Esophagus squamous epithelium (tissue), 4 donors: Measurements from ENCODE around the gene PCDHA4.

Source experiments
- POLR2A ChIP-seq, 4 donors: fragments of 450-650 bp; IDR thresholded peaks; one replicate each; pipeline ENCODE4 v1.6.1; 2017; ENCODE audit warnings: antibody characterized with exemption in 4 of 4, mild to moderate bottlenecking in 4 of 4, moderate library complexity in 3 of 4
- TF ChIP-seq, protein P1 (sequence below), 6 experiments: fragments of 450-650 bp in 4 of 6; fragments of 200-600 bp in 2 of 6; sonication (generic) in 2 of 6; IDR thresholded peaks; one replicate each; pipeline ENCODE4 v1.5.1; 2016 to 2019; ENCODE audit warnings: antibody characterized with exemption in 6 of 6, mild to moderate bottlenecking in 4 of 6, moderate library complexity in 4 of 6

DNA sequence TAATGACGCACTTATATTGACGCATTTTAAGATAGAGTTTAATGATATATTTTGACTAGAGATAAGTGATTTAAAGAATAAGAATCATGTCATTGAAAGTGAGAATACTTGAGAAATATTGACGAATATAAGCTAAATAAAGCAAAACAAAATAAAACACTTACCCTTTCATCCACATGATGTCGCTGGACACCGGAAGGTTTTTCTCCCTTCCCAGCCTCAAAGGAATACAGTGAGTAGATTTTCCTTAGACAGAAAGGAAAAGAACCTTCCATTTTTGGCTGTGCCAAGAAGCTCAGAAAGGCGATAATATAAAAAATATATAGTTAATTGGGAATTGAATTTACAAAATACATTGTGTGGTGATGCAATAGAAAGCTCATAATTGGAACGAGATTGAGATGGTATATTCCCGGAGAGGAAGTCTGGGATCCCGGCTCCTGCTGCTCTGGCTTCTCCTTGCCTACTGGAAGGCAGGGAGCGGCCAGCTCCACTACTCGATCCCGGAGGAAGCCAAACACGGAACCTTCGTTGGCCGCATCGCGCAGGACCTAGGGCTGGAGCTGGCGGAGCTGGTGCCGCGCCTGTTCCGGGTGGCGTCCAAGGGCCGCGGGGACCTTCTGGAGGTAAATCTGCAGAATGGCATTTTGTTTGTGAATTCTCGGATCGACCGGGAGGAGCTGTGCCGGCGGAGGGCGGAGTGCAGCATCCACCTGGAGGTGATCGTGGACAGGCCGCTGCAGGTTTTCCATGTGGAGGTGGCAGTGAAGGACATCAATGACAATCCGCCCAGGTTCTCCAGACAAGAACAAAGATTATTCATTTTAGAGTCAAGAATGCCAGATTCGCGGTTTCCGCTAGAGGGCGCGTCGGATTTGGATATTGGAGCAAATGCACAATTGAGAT is 14.8 kb downstream of the PCDHA4 start, which contains the start of gene PCDHA5:
- no peak for TF ChIP-seq POLR2A (IDR thresholded peaks at IDR 0.05)
- TF ChIP-seq, protein P1, sequence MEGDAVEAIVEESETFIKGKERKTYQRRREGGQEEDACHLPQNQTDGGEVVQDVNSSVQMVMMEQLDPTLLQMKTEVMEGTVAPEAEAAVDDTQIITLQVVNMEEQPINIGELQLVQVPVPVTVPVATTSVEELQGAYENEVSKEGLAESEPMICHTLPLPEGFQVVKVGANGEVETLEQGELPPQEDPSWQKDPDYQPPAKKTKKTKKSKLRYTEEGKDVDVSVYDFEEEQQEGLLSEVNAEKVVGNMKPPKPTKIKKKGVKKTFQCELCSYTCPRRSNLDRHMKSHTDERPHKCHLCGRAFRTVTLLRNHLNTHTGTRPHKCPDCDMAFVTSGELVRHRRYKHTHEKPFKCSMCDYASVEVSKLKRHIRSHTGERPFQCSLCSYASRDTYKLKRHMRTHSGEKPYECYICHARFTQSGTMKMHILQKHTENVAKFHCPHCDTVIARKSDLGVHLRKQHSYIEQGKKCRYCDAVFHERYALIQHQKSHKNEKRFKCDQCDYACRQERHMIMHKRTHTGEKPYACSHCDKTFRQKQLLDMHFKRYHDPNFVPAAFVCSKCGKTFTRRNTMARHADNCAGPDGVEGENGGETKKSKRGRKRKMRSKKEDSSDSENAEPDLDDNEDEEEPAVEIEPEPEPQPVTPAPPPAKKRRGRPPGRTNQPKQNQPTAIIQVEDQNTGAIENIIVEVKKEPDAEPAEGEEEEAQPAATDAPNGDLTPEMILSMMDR (IDR thresholded peaks at IDR 0.05), result peak in 1 of 6 experiments; percentile 34
